H9 (cell line): ENCODE results near the gene PLRG1. TPM values are rescaled to one million over a fixed set of nuclear protein-coding genes. Genes with fewer than 3 reads are reported as not detected.

ENCODE experiments used
- DNase-seq: peaks from one replicate; pipeline ENCODE4 v3.0.0-alpha.2; 2017
- H2AFZ ChIP-seq: one replicate; pipeline ENCODE4 v1.6.1; 2013; ENCODE audit warnings: mild to moderate bottlenecking, low read length, control low read depth, moderate library complexity
- H2AK5ac ChIP-seq: 2 replicates; pipeline ENCODE4 v1.6.1; 2013; ENCODE audit warnings: low read length, control low read depth, mixed read lengths; ENCODE audit not compliant: insufficient read length
- H2BK120ac ChIP-seq: one replicate; pipeline ENCODE4 v1.6.1; 2013; ENCODE audit warnings: low read depth, mild to moderate bottlenecking, low read length, control low read depth, inconsistent platforms; ENCODE audit not compliant: poor library complexity, severe bottlenecking
- H2BK12ac ChIP-seq: 2 replicates; pipeline ENCODE4 v1.6.1; 2013; ENCODE audit warnings: low read length, control low read depth, mixed read lengths, low read depth; ENCODE audit not compliant: insufficient read length
- H2BK15ac ChIP-seq: 2 replicates; pipeline ENCODE4 v1.6.1; 2013; ENCODE audit warnings: low read depth, low read length, control low read depth
- H2BK20ac ChIP-seq: one replicate; pipeline ENCODE4 v1.6.1; 2013; ENCODE audit warnings: low read depth, mild to moderate bottlenecking, low read length, control low read depth, inconsistent platforms; ENCODE audit not compliant: poor library complexity, severe bottlenecking
- H2BK5ac ChIP-seq: 2 replicates; pipeline ENCODE4 v1.6.1; 2013; ENCODE audit warnings: low read length, control low read depth, mixed read lengths; ENCODE audit not compliant: insufficient read length
- H3K14ac ChIP-seq: 2 replicates; pipeline ENCODE4 v1.6.1; 2013; ENCODE audit warnings: low read length, control low read depth; ENCODE audit not compliant: insufficient read depth
- H3K18ac ChIP-seq: 2 replicates; pipeline ENCODE4 v1.6.1; 2013; ENCODE audit warnings: low read depth, mild to moderate bottlenecking, mixed read lengths, low read length, control low read depth; ENCODE audit not compliant: insufficient read length
- H3K23ac ChIP-seq: 2 replicates; pipeline ENCODE4 v1.6.1; 2013; ENCODE audit warnings: low read length, control low read depth, mixed read lengths, low read depth; ENCODE audit not compliant: insufficient read length
- H3K23me2 ChIP-seq: 2 replicates; pipeline ENCODE4 v1.6.1; 2013; ENCODE audit warnings: low read depth, mild to moderate bottlenecking, mixed read lengths, low read length, control low read depth; ENCODE audit not compliant: insufficient read length, poor library complexity, severe bottlenecking
- H3K27ac ChIP-seq: 2 replicates; pipeline ENCODE4 v1.5.1; 2013; ENCODE audit warnings: low read length, control low read depth, mixed read lengths, low read depth; ENCODE audit not compliant: insufficient read length
- H3K27me3 ChIP-seq: 2 replicates; pipeline ENCODE4 v1.6.1; 2013; ENCODE audit warnings: low read length, control low read depth, inconsistent platforms; ENCODE audit not compliant: insufficient read depth
- H3K4ac ChIP-seq: 2 replicates; pipeline ENCODE4 v1.6.1; 2013; ENCODE audit warnings: low read depth, mild to moderate bottlenecking, control low read depth, inconsistent platforms, low read length, moderate library complexity
- H3K4me1 ChIP-seq: 2 replicates; pipeline ENCODE4 v1.6.1; 2013; ENCODE audit warnings: low read length, control low read depth, inconsistent platforms; ENCODE audit not compliant: insufficient read depth
- H3K4me2 ChIP-seq: 2 replicates; pipeline ENCODE4 v1.6.1; 2013; ENCODE audit warnings: low read length, control low read depth, mixed read lengths; ENCODE audit not compliant: insufficient read length, insufficient read depth
- H3K56ac ChIP-seq: 2 replicates; pipeline ENCODE4 v1.6.1; 2013; ENCODE audit warnings: low read depth, mild to moderate bottlenecking, mixed read lengths, low read length, control low read depth; ENCODE audit not compliant: insufficient read length
- H3K79me1 ChIP-seq: 2 replicates; pipeline ENCODE4 v1.6.1; 2013; ENCODE audit warnings: low read depth, mild to moderate bottlenecking, moderate library complexity, low read length, control low read depth, inconsistent platforms; ENCODE audit not compliant: insufficient read depth, poor library complexity, severe bottlenecking
- H3K79me2 ChIP-seq: 2 replicates; pipeline ENCODE4 v1.6.1; 2013; ENCODE audit warnings: low read length, control low read depth, inconsistent platforms; ENCODE audit not compliant: insufficient read depth
- H3K9ac ChIP-seq: 2 replicates; pipeline ENCODE4 v1.6.1; 2013; ENCODE audit warnings: low read length, control low read depth, mixed read lengths; ENCODE audit not compliant: insufficient read length; ENCODE audit errors: extremely low read depth
- H3K9me3 ChIP-seq: one replicate; pipeline ENCODE4 v1.6.1; 2013; ENCODE audit warnings: low read depth, low read length, inconsistent platforms; ENCODE audit not compliant: control insufficient read depth
- H3T11ph ChIP-seq: one replicate; pipeline ENCODE4 v1.6.1; 2013; ENCODE audit warnings: mild to moderate bottlenecking, low read length, control low read depth, inconsistent platforms
- H4K20me1 ChIP-seq: one replicate; pipeline ENCODE4 v1.6.1; 2013; ENCODE audit not compliant: control insufficient read depth, insufficient read length, insufficient read depth
- H4K5ac ChIP-seq: 2 replicates; pipeline ENCODE4 v1.6.1; 2013; ENCODE audit warnings: low read depth, mild to moderate bottlenecking, mixed read lengths, low read length, control low read depth; ENCODE audit not compliant: insufficient read length
- H4K8ac ChIP-seq: replicated peaks from 2 replicates; pipeline ENCODE4 v1.6.1; 2013; ENCODE audit warnings: low read length, control low read depth, mixed read lengths, low read depth; ENCODE audit not compliant: insufficient read length
- H4K91ac ChIP-seq: 2 replicates; pipeline ENCODE4 v1.6.1; 2013; ENCODE audit warnings: low read depth, mild to moderate bottlenecking, moderate library complexity, mixed read lengths, low read length, control low read depth; ENCODE audit not compliant: insufficient read length
- H3K27ac Mint-ChIP-seq, 3 experiments: 2 replicates in 2 of 3; 3 replicates in 1 of 3; pipeline ENCODE4 v1.8.0; 2020 to 2021; ENCODE audit warnings: mixed read lengths in 3 of 3, mild to moderate bottlenecking in 1 of 3, moderate library complexity in 1 of 3
- H3K27me3 Mint-ChIP-seq: 2 replicates; pipeline ENCODE4 v1.8.0; 2021; ENCODE audit warnings: low read depth, mild to moderate bottlenecking, moderate library complexity, mixed read lengths
- H3K36me3 Mint-ChIP-seq, 3 experiments: 2 replicates in 2 of 3; 3 replicates in 1 of 3; pipeline ENCODE4 v1.8.0; 2020 to 2021; ENCODE audit warnings: low read depth in 3 of 3, mixed read lengths in 3 of 3; ENCODE audit not compliant: insufficient read depth in 1 of 3
- H3K4me1 Mint-ChIP-seq, 2 experiments: 2 replicates each; pipeline ENCODE4 v1.8.0; 2020; ENCODE audit warnings: mixed read lengths in 2 of 2
- H3K4me3 Mint-ChIP-seq, 2 experiments: 2 replicates in 1 of 2; 3 replicates in 1 of 2; pipeline ENCODE4 v1.8.0; 2020 to 2021; ENCODE audit warnings: mild to moderate bottlenecking in 2 of 2, mixed read lengths in 2 of 2, moderate library complexity in 1 of 2
- H3K9me3 Mint-ChIP-seq, 2 experiments: 2 replicates in 1 of 2; 3 replicates in 1 of 2; pipeline ENCODE4 v1.8.0; 2020; ENCODE audit warnings: mild to moderate bottlenecking in 2 of 2, mixed read lengths in 2 of 2, moderate library complexity in 1 of 2
- CTCF ChIP-seq: fragments of 200-600 bp; sonication (generic); conservative IDR thresholded peaks from 3 replicates; pipeline ENCODE4 v1.8.0; 2021; ENCODE audit warnings: antibody characterized with exemption, mild to moderate bottlenecking
- WGBS: extraction: QIAGEN DNeasy Blood & Tissue Kit; methylation state at CpG from one replicate; pipeline ENCODE4 v1.1.7; 2013; ENCODE audit warnings: missing lambda C conversion rate, low lambda C conversion rate, mixed read lengths; ENCODE audit not compliant: insufficient read length; ENCODE audit errors: extremely low coverage; 5-methylcytosine and 5-hydroxymethylcytosine counted together
- total RNA-seq: library from RNA; stranded (reverse); gene quantifications from 2 replicates; pipeline ENCODE4 v1.2.1, GENCODE V29; 2021

The PLRG1 gene
- total RNA-seq, 1 experiment from 2014 or later = 113 TPM

- Histone ChIP-seq H3K9ac (no peak overlapping the region), H3K9me3 (no peaks in the 10 kb centered on the region), H3T11ph (no peak overlapping the region), H3K23me2 (peaks cover 17% of the 10 kb centered on the region), H3K27me3 (peaks cover 8% of the 10 kb centered on the region; the same call in 1 of the 2 replicates), H2BK12ac (no peak overlapping the region), H3K27ac (no peak overlapping the region), H2BK5ac (no peak overlapping the region), H3K4me2 (no peak overlapping the region), H3K4me1 (no peaks in the 10 kb centered on the region), H3K79me1 (no peaks in the 10 kb centered on the region), H2AFZ (no peak overlapping the region), H3K4ac (no peak overlapping the region), H2BK20ac (no peak overlapping the region), H3K14ac (no peak overlapping the region), H4K8ac (no peak overlapping the region), H3K56ac (no peak overlapping the region), H3K23ac (no peak overlapping the region), H4K20me1 (no peaks in the 10 kb centered on the region), H3K79me2 (no peaks in the 10 kb centered on the region), H2BK15ac (no peak overlapping the region), H2AK5ac (no peak overlapping the region), H2BK120ac (no peak overlapping the region), H4K5ac (no peak overlapping the region), H3K18ac (no peak overlapping the region), H4K91ac (no peak overlapping the region)
- peaks cover 52% of the 10 kb centered on the region for H3K27me3 Mint-ChIP-seq
- DNase-seq = no peak
- H3K27ac Mint-ChIP-seq = no peak overlapping the region
- no peak overlapping the region; a peak in 1 of 5 replicates for H3K4me3 Mint-ChIP-seq
- WGBS = no CpG with 5 or more reads among the region's 2 CpGs
- H3K9me3 Mint-ChIP-seq = no peaks in the 10 kb centered on the region
- peaks cover 9 to 11% of the 10 kb centered on the region in 2 experiments for H3K4me1 Mint-ChIP-seq
- no peak for TF ChIP-seq CTCF
- H3K36me3 Mint-ChIP-seq = no peaks in the 10 kb centered on the region; a peak in 1 of 7 replicates
These were observed 54.3 kb downstream of the PLRG1 start for GRCh38 chr4:154495867-154496266.
